GM12864 (cell line): Measurements from ENCODE around the gene B4GAT1.
"Not testable (repeated sequence)": the region's sequence is repeated elsewhere in the genome, so short reads cannot be mapped to it uniquely, and the experiment has no call there.

Experiments used
- DNase-seq: peaks from one replicate; pipeline ENCODE4 v3.0.0-alpha.2; 2011; ENCODE audit warnings: low read depth
- H3K4me3 ChIP-seq: 2 replicates; pipeline ENCODE4 v1.5.1; 2011; ENCODE audit warnings: mild to moderate bottlenecking, low read depth, low read length, control low read depth
- CTCF ChIP-seq: IDR thresholded peaks from 2 replicates; pipeline ENCODE4 v1.5.1; 2011; ENCODE audit warnings: low read depth, mild to moderate bottlenecking, moderate library complexity, low read length, control low read depth, inconsistent platforms; ENCODE audit errors: missing control alignments

B4GAT1 gene

GRCh38 chr11:66347425-66348276 lies at the start of gene B4GAT1:
Gene B4GAT1 (minus strand): TSS chr11:66347629. CDS start chr11:66347545, 84 bp downstream.
- no peak for TF ChIP-seq CTCF
- peak within 1 kb of the TSS; percentile 95 for H3K4me3 ChIP-seq
- DNase-seq: peak; percentile 86

GRCh38 chr11:66393954-66394353 lies 46.5 kb upstream of the B4GAT1 start:
- no peak for TF ChIP-seq CTCF
- H3K4me3 ChIP-seq: no peak overlapping the region
- DNase-seq: no peak

GRCh38 chr11:66391322-66391721 lies 43.9 kb upstream of the B4GAT1 start:
- no peak for DNase-seq
- TF ChIP-seq CTCF: no peak
- H3K4me3 ChIP-seq: no peak overlapping the region

GRCh38 chr11:66388780-66389386 lies 41.5 kb upstream of the B4GAT1 start:
- no peak overlapping the region for H3K4me3 ChIP-seq
- TF ChIP-seq CTCF: peak; percentile 89
- peak; percentile 31 for DNase-seq

- no peak overlapping the region for H3K4me3 ChIP-seq
- peak; percentile 53 for DNase-seq
- peak; percentile 94 for TF ChIP-seq CTCF
Observed at GRCh38 chr11:66386171-66387069, 39.0 kb upstream of the B4GAT1 start.

GRCh38 chr11:66384316-66384715 lies 36.9 kb upstream of the B4GAT1 start:
- not testable (repeated sequence) for H3K4me3 ChIP-seq, DNase-seq

- not testable (repeated sequence) for H3K4me3 ChIP-seq, DNase-seq
Observed at GRCh38 chr11:66380264-66380663, 32.8 kb upstream of the B4GAT1 start.

GRCh38 chr11:66373690-66374287 lies 26.4 kb upstream of the B4GAT1 start:
- not testable (repeated sequence) for DNase-seq, H3K4me3 ChIP-seq
